ENCODE measurements around the gene UBL4A.
"Not testable (repeated sequence)": the region's sequence is repeated elsewhere in the genome, so short reads cannot be mapped to it uniquely, and the experiment has no call there.

Gene UBL4A

GRCh38 chrX:154507673-154508383, 21.4 kb upstream of the UBL4A start:
- DNase-seq, result no peak

GRCh38 chrX:154506483-154507332, 20.3 kb upstream of the UBL4A start:
- DNase-seq, result no peak

- no peak for DNase-seq
These were observed 19.3 kb upstream of the UBL4A start for GRCh38 chrX:154505734-154506133.

GRCh38 chrX:154502989-154503388, 16.6 kb upstream of the UBL4A start:
- no peak for DNase-seq

GRCh38 chrX:154502098-154502497, 15.7 kb upstream of the UBL4A start:
- no peak for DNase-seq

- not testable (repeated sequence) for DNase-seq
These were observed 15.0 kb upstream of the UBL4A start for GRCh38 chrX:154501423-154501822.

GRCh38 chrX:154496591-154497137, 10.2 kb upstream of the UBL4A start:
- DNase-seq, result not testable (repeated sequence)

GRCh38 chrX:154495472-154495922, 9.1 kb upstream of the UBL4A start:
- no peak for DNase-seq

GRCh38 chrX:154494715-154495114, 8.3 kb upstream of the UBL4A start:
- DNase-seq, result no peak

- peak; percentile 92 for DNase-seq
These were observed 4.1 kb upstream of the UBL4A start, which contains the start of gene SLC10A3 for GRCh38 chrX:154490414-154491083. Gene SLC10A3, minus strand, starts transcription at chrX:154490629. Its CDS starts 1,689 bp downstream, at chrX:154488940.

- DNase-seq, result no peak
These were observed 3.6 kb upstream of the UBL4A start for GRCh38 chrX:154490021-154490413.

GRCh38 chrX:154489182-154489581, 2.8 kb upstream of the UBL4A start:
- DNase-seq, result no peak

- DNase-seq, result no peak
These were observed 2.1 kb upstream of the UBL4A start for GRCh38 chrX:154488336-154489075.

- no peak for DNase-seq
These were observed 1.3 kb upstream of the UBL4A start for GRCh38 chrX:154487518-154488290.

GRCh38 chrX:154486052-154486395, 391 bp downstream of the UBL4A start:
- DNase-seq, result no peak

- no peak for DNase-seq
These were observed 1.0 kb downstream of the UBL4A start for GRCh38 chrX:154485150-154486051.

- DNase-seq, result no peak
These were observed 1.9 kb downstream of the UBL4A start for GRCh38 chrX:154484255-154485149.

GRCh38 chrX:154483325-154483724, 3.1 kb downstream of the UBL4A start:
- no peak for DNase-seq

- DNase-seq, result no peak
These were observed 3.6 kb downstream of the UBL4A start for GRCh38 chrX:154482786-154483185.

Data from NCI-H2107 (cell line).